Kidney capillary endothelial cell (primary cell): ENCODE data around the gene RSKR.
"Not testable (repeated sequence)": the region's sequence is repeated elsewhere in the genome, so short reads cannot be mapped to it uniquely, and the experiment has no call there.

ENCODE experiments used
- DNase-seq: peaks from one replicate; pipeline ENCODE4 v3.0.0-alpha.2; 2018; ENCODE audit warnings: low spot score

Gene RSKR

GRCh38 chr17:28613931-28614381, at the start of gene RSKR:
Gene RSKR, minus strand, starts transcription at chr17:28614185. Its CDS starts 24 bp downstream, at chr17:28614161.
- DNase-seq, result no peak

GRCh38 chr17:28663723-28664122, 49.7 kb upstream of the RSKR start:
- no peak for DNase-seq

- DNase-seq, result no peak
These were observed 48.5 kb upstream of the RSKR start for GRCh38 chr17:28662527-28662829.

GRCh38 chr17:28661635-28662526, 47.9 kb upstream of the RSKR start, which contains the start of the genes SDF2 and SUPT6H:
Gene SDF2, minus strand, starts transcription at chr17:28661906. Its CDS starts 30 bp downstream, at chr17:28661876.
Gene SUPT6H, plus strand, starts transcription at chr17:28662205. Its CDS starts 11,197 bp downstream, at chr17:28673402.
- DNase-seq, result peak; percentile 84

GRCh38 chr17:28659497-28659881, 45.5 kb upstream of the RSKR start:
- DNase-seq, result not testable (repeated sequence)

- DNase-seq, result not testable (repeated sequence)
These were observed 44.9 kb upstream of the RSKR start for GRCh38 chr17:28658766-28659496.

- DNase-seq, result not testable (repeated sequence)
These were observed 44.4 kb upstream of the RSKR start for GRCh38 chr17:28658342-28658741.

- DNase-seq, result no peak
These were observed 43.8 kb upstream of the RSKR start for GRCh38 chr17:28657756-28658155.

GRCh38 chr17:28655160-28655559, 41.2 kb upstream of the RSKR start:
- no peak for DNase-seq

- no peak for DNase-seq
These were observed 34.7 kb upstream of the RSKR start for GRCh38 chr17:28648698-28649097.

- DNase-seq, result peak; percentile 4
These were observed 32.2 kb upstream of the RSKR start for GRCh38 chr17:28646039-28646754.

GRCh38 chr17:28645576-28645939, 31.6 kb upstream of the RSKR start:
- peak; percentile 2 for DNase-seq

GRCh38 chr17:28644787-28645575, 31.0 kb upstream of the RSKR start, which contains the start of gene BLTP2:
Gene BLTP2, minus strand, starts transcription at chr17:28645158. Its CDS starts 102 bp downstream, at chr17:28645056.
- DNase-seq, result peak; percentile 89

- peak; percentile 58 for DNase-seq
These were observed 30.2 kb upstream of the RSKR start for GRCh38 chr17:28643983-28644786.

GRCh38 chr17:28641579-28641978, 27.6 kb upstream of the RSKR start:
- no peak for DNase-seq

GRCh38 chr17:28635506-28635905, 21.5 kb upstream of the RSKR start:
- DNase-seq, result no peak

GRCh38 chr17:28634206-28634865, 20.4 kb upstream of the RSKR start:
- no peak for DNase-seq

- DNase-seq, result no peak
These were observed 12.8 kb upstream of the RSKR start for GRCh38 chr17:28626818-28627217.

- no peak for DNase-seq
These were observed 10.2 kb upstream of the RSKR start for GRCh38 chr17:28624148-28624547.

GRCh38 chr17:28623696-28624095, 9.7 kb upstream of the RSKR start:
- no peak for DNase-seq
